ENCODE results near the gene TOR1B.

GRCh38 chr9:129828051-129828450, 25.1 kb downstream of the TOR1B start:
- no peak for TF ChIP-seq TCF4 (CRISPR knock-in tag; IDR thresholded peaks at IDR 0.05; ENCODE audit: borderline replicate concordance)
- TF ChIP-seq ISL1 (CRISPR knock-in tag; IDR thresholded peaks at IDR 0.05): no peak
- no peak for TF ChIP-seq GLIS3 (CRISPR knock-in tag; IDR thresholded peaks at IDR 0.05)
- TF ChIP-seq, protein P1, sequence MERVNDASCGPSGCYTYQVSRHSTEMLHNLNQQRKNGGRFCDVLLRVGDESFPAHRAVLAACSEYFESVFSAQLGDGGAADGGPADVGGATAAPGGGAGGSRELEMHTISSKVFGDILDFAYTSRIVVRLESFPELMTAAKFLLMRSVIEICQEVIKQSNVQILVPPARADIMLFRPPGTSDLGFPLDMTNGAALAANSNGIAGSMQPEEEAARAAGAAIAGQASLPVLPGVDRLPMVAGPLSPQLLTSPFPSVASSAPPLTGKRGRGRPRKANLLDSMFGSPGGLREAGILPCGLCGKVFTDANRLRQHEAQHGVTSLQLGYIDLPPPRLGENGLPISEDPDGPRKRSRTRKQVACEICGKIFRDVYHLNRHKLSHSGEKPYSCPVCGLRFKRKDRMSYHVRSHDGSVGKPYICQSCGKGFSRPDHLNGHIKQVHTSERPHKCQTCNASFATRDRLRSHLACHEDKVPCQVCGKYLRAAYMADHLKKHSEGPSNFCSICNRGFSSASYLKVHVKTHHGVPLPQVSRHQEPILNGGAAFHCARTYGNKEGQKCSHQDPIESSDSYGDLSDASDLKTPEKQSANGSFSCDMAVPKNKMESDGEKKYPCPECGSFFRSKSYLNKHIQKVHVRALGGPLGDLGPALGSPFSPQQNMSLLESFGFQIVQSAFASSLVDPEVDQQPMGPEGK (CRISPR knock-in tag; IDR thresholded peaks at IDR 0.05; ENCODE audit: borderline replicate concordance): no peak
- no peak for TF ChIP-seq CSRNP3 (CRISPR knock-in tag; IDR thresholded peaks at IDR 0.05)
- TF ChIP-seq ZFP30 (CRISPR knock-in tag; IDR thresholded peaks at IDR 0.05): no peak
- no peak for TF ChIP-seq CSDC2 (CRISPR knock-in tag; IDR thresholded peaks at IDR 0.05)
- TF ChIP-seq RARB (CRISPR knock-in tag; IDR thresholded peaks at IDR 0.05): no peak
- TF ChIP-seq OSR1 (CRISPR knock-in tag; IDR thresholded peaks at IDR 0.05): no peak
- no peak for TF ChIP-seq ZC3H10 (CRISPR knock-in tag; IDR thresholded peaks at IDR 0.05)
